Measurements from ENCODE around the gene HRH2.

HRH2 gene

GRCh38 chr5:175728885-175729828 is 71.3 kb downstream of the HRH2 start:
- Histone ChIP-seq H3K9me3 (ENCODE audit: control insufficient read depth, low read length) (no peaks in the 10 kb centered on the region), H3K4me3 (ENCODE audit: low read length) (no peak overlapping the region), H3K9ac (ENCODE audit: low read length) (no peak overlapping the region), H3K27me3 (ENCODE audit: control insufficient read depth, insufficient read depth, low read length) (peaks cover 17% of the 10 kb centered on the region), H3K36me3 (ENCODE audit: control insufficient read depth, insufficient read depth, low read length) (no peaks in the 10 kb centered on the region), H3K4me1 (ENCODE audit: control insufficient read depth, insufficient read depth, low read length) (peaks cover 7% of the 10 kb centered on the region)

GRCh38 chr5:175729829-175730277 is 72.0 kb downstream of the HRH2 start:
- no peaks in the 10 kb centered on the region for H3K36me3 ChIP-seq (ENCODE audit: control insufficient read depth, insufficient read depth, low read length)
- H3K9ac ChIP-seq (ENCODE audit: low read length) = no peak overlapping the region
- H3K4me1 ChIP-seq (ENCODE audit: control insufficient read depth, insufficient read depth, low read length) = peaks cover 7% of the 10 kb centered on the region
- H3K4me3 ChIP-seq (ENCODE audit: low read length) = no peak overlapping the region
- no peaks in the 10 kb centered on the region for H3K9me3 ChIP-seq (ENCODE audit: control insufficient read depth, low read length)
- H3K27me3 ChIP-seq (ENCODE audit: control insufficient read depth, insufficient read depth, low read length) = peaks cover 17% of the 10 kb centered on the region

- Histone ChIP-seq H3K9me3 (ENCODE audit: control insufficient read depth, low read length) (no peaks in the 10 kb centered on the region), H3K9ac (ENCODE audit: low read length) (no peak overlapping the region), H3K36me3 (ENCODE audit: control insufficient read depth, insufficient read depth, low read length) (no peaks in the 10 kb centered on the region), H3K4me3 (ENCODE audit: low read length) (no peak overlapping the region), H3K4me1 (ENCODE audit: control insufficient read depth, insufficient read depth, low read length) (peaks cover 7% of the 10 kb centered on the region), H3K27me3 (ENCODE audit: control insufficient read depth, insufficient read depth, low read length) (peaks cover 17% of the 10 kb centered on the region)
Measured at GRCh38 chr5:175731172-175731571, 73.3 kb downstream of the HRH2 start.

- Histone ChIP-seq H3K9ac (ENCODE audit: low read length) (no peak overlapping the region), H3K27me3 (ENCODE audit: control insufficient read depth, insufficient read depth, low read length) (peaks cover 17% of the 10 kb centered on the region), H3K4me3 (ENCODE audit: low read length) (no peak overlapping the region), H3K36me3 (ENCODE audit: control insufficient read depth, insufficient read depth, low read length) (no peaks in the 10 kb centered on the region), H3K9me3 (ENCODE audit: control insufficient read depth, low read length) (no peaks in the 10 kb centered on the region), H3K4me1 (ENCODE audit: control insufficient read depth, insufficient read depth, low read length) (peaks cover 7% of the 10 kb centered on the region)
Measured at GRCh38 chr5:175731756-175732465, 74.0 kb downstream of the HRH2 start.

GRCh38 chr5:175733017-175733416 is 75.1 kb downstream of the HRH2 start:
- Histone ChIP-seq H3K9ac (ENCODE audit: low read length) (no peak overlapping the region), H3K4me3 (ENCODE audit: low read length) (no peak overlapping the region), H3K36me3 (ENCODE audit: control insufficient read depth, insufficient read depth, low read length) (no peaks in the 10 kb centered on the region), H3K9me3 (ENCODE audit: control insufficient read depth, low read length) (no peaks in the 10 kb centered on the region), H3K27me3 (ENCODE audit: control insufficient read depth, insufficient read depth, low read length) (peaks cover 16% of the 10 kb centered on the region), H3K4me1 (ENCODE audit: control insufficient read depth, insufficient read depth, low read length) (peaks cover 7% of the 10 kb centered on the region)

GRCh38 chr5:175734016-175734415 is 76.1 kb downstream of the HRH2 start:
- Histone ChIP-seq H3K4me1 (ENCODE audit: control insufficient read depth, insufficient read depth, low read length) (peaks cover 7% of the 10 kb centered on the region), H3K9ac (ENCODE audit: low read length) (no peak overlapping the region), H3K9me3 (ENCODE audit: control insufficient read depth, low read length) (no peaks in the 10 kb centered on the region), H3K4me3 (ENCODE audit: low read length) (no peak overlapping the region), H3K27me3 (ENCODE audit: control insufficient read depth, insufficient read depth, low read length) (peaks cover 7% of the 10 kb centered on the region), H3K36me3 (ENCODE audit: control insufficient read depth, insufficient read depth, low read length) (no peaks in the 10 kb centered on the region)

- Histone ChIP-seq H3K36me3 (ENCODE audit: control insufficient read depth, insufficient read depth, low read length) (no peaks in the 10 kb centered on the region), H3K27me3 (ENCODE audit: control insufficient read depth, insufficient read depth, low read length) (peaks cover 2% of the 10 kb centered on the region), H3K4me3 (ENCODE audit: low read length) (no peak overlapping the region), H3K9me3 (ENCODE audit: control insufficient read depth, low read length) (no peaks in the 10 kb centered on the region), H3K4me1 (ENCODE audit: control insufficient read depth, insufficient read depth, low read length) (peaks cover 4% of the 10 kb centered on the region), H3K9ac (ENCODE audit: low read length) (no peak overlapping the region)
Measured at GRCh38 chr5:175734501-175734900, 76.6 kb downstream of the HRH2 start.

GRCh38 chr5:175735701-175736100 is 77.8 kb downstream of the HRH2 start:
- Histone ChIP-seq H3K9ac (ENCODE audit: low read length) (no peak overlapping the region), H3K9me3 (ENCODE audit: control insufficient read depth, low read length) (no peaks in the 10 kb centered on the region), H3K27me3 (ENCODE audit: control insufficient read depth, insufficient read depth, low read length) (no peaks in the 10 kb centered on the region), H3K36me3 (ENCODE audit: control insufficient read depth, insufficient read depth, low read length) (no peaks in the 10 kb centered on the region), H3K4me3 (ENCODE audit: low read length) (no peak overlapping the region), H3K4me1 (ENCODE audit: control insufficient read depth, insufficient read depth, low read length) (no peaks in the 10 kb centered on the region)

- Histone ChIP-seq H3K27me3 (ENCODE audit: control insufficient read depth, insufficient read depth, low read length) (no peaks in the 10 kb centered on the region), H3K9ac (ENCODE audit: low read length) (no peak overlapping the region)
Measured at GRCh38 chr5:175736652-175737051, 78.8 kb downstream of the HRH2 start.

GRCh38 chr5:175737481-175737880 is 79.6 kb downstream of the HRH2 start:
- Histone ChIP-seq H3K9me3 (ENCODE audit: control insufficient read depth, low read length) (no peaks in the 10 kb centered on the region), H3K36me3 (ENCODE audit: control insufficient read depth, insufficient read depth, low read length) (no peaks in the 10 kb centered on the region), H3K4me1 (ENCODE audit: control insufficient read depth, insufficient read depth, low read length) (no peaks in the 10 kb centered on the region), H3K27me3 (ENCODE audit: control insufficient read depth, insufficient read depth, low read length) (no peaks in the 10 kb centered on the region), H3K4me3 (ENCODE audit: low read length) (no peak overlapping the region), H3K9ac (ENCODE audit: low read length) (no peak overlapping the region)

More at GRCh38 chr5:175736652-175737051, 78.8 kb downstream of the HRH2 start:
- H3K4me3 ChIP-seq (ENCODE audit: low read length) = no peak overlapping the region
- H3K9me3 ChIP-seq (ENCODE audit: control insufficient read depth, low read length) = no peaks in the 10 kb centered on the region
- no peaks in the 10 kb centered on the region for H3K36me3 ChIP-seq (ENCODE audit: control insufficient read depth, insufficient read depth, low read length)
- H3K4me1 ChIP-seq (ENCODE audit: control insufficient read depth, insufficient read depth, low read length) = no peaks in the 10 kb centered on the region

- no peak overlapping the region for H3K4me3 ChIP-seq (ENCODE audit: low read length)
- H3K27me3 ChIP-seq (ENCODE audit: control insufficient read depth, insufficient read depth, low read length) = no peaks in the 10 kb centered on the region
- H3K9ac ChIP-seq (ENCODE audit: low read length) = no peak overlapping the region
- no peaks in the 10 kb centered on the region for H3K4me1 ChIP-seq (ENCODE audit: control insufficient read depth, insufficient read depth, low read length)
- H3K9me3 ChIP-seq (ENCODE audit: control insufficient read depth, low read length) = no peaks in the 10 kb centered on the region
- no peaks in the 10 kb centered on the region for H3K36me3 ChIP-seq (ENCODE audit: control insufficient read depth, insufficient read depth, low read length)
Measured at GRCh38 chr5:175738126-175738525, 80.3 kb downstream of the HRH2 start.

- H3K27me3 ChIP-seq (ENCODE audit: control insufficient read depth, insufficient read depth, low read length) = no peaks in the 10 kb centered on the region
- no peaks in the 10 kb centered on the region for H3K9me3 ChIP-seq (ENCODE audit: control insufficient read depth, low read length)
- no peaks in the 10 kb centered on the region for H3K4me1 ChIP-seq (ENCODE audit: control insufficient read depth, insufficient read depth, low read length)
- no peak overlapping the region for H3K9ac ChIP-seq (ENCODE audit: low read length)
- no peak overlapping the region for H3K4me3 ChIP-seq (ENCODE audit: low read length)
- H3K36me3 ChIP-seq (ENCODE audit: control insufficient read depth, insufficient read depth, low read length) = no peaks in the 10 kb centered on the region
Measured at GRCh38 chr5:175738602-175739133, 80.8 kb downstream of the HRH2 start.

Data from mucosa of stomach (tissue), 1 donor.